Osteocyte (in vitro differentiated cells): Measurements from ENCODE around the gene ILRUN. TPM values are rescaled to one million over a fixed set of nuclear protein-coding genes. Genes with fewer than 3 reads are reported as not detected.

Source experiments
- DNase-seq: peaks from one replicate; pipeline ENCODE4 v3.0.0; 2021; ENCODE audit warnings: mixed read lengths; ENCODE audit not compliant: unreplicated experiment; ENCODE audit errors: extremely low spot score
- H3K27ac Mint-ChIP-seq: one replicate; pipeline ENCODE4 v1.8.0; 2021; ENCODE audit warnings: mild to moderate bottlenecking, mixed read lengths; ENCODE audit not compliant: unreplicated experiment
- H3K27me3 Mint-ChIP-seq: one replicate; pipeline ENCODE4 v1.8.0; 2021; ENCODE audit warnings: mixed read lengths; ENCODE audit not compliant: unreplicated experiment
- H3K36me3 Mint-ChIP-seq: one replicate; pipeline ENCODE4 v1.8.0; 2021; ENCODE audit warnings: mixed read lengths; ENCODE audit not compliant: unreplicated experiment
- H3K4me1 Mint-ChIP-seq: one replicate; pipeline ENCODE4 v1.8.0; 2021; ENCODE audit warnings: mixed read lengths; ENCODE audit not compliant: unreplicated experiment
- H3K4me3 Mint-ChIP-seq: one replicate; pipeline ENCODE4 v1.8.0; 2021; ENCODE audit warnings: mild to moderate bottlenecking, moderate library complexity, mixed read lengths; ENCODE audit not compliant: unreplicated experiment
- H3K9me3 Mint-ChIP-seq: one replicate; pipeline ENCODE4 v1.8.0; 2021; ENCODE audit warnings: mixed read lengths; ENCODE audit not compliant: unreplicated experiment
- total RNA-seq: library from RNA; stranded (reverse); gene quantifications from 2 replicates; pipeline ENCODE4 v1.2.1, GENCODE V29; 2021
- TF ChIP-seq, protein P1 (sequence below): fragments of 200-600 bp; sonication (generic); IDR thresholded peaks from 2 replicates; pipeline ENCODE4 v1.5.0; 2021; ENCODE audit warnings: antibody characterized with exemption, mild to moderate bottlenecking, moderate library complexity

The ILRUN gene
- total RNA-seq, 1 donor from 2014 or later, result 50.2 TPM

DNA sequence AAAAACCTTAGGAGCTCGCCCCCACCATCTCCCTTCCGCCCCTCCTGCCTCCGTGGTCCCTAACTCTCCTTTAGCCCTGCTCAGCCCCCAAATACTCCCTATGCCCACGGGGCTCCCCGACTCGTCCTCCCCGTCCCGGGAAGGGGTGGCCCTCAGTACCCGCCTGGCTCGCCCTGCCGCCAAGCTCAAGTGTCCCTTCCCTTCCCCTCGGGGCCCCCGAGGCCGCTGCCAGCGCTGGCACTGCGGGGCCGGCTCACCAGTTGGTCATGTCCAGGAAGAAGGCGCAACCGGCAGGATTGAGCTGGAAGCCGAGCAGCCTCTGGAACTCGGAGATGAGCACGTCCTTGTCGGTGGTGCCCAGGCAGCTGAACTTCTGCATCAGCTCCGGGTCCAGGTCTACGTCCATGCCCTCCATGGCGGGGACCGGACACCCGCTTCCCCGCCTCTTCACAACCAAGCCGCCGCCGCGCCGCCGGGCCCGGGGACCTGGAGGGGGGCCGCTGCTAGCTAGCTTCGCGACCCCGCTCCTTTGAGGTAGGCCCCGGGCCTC is 303 bp downstream of the ILRUN start:
- DNase-seq, result peak; percentile 88
- H3K27me3 Mint-ChIP-seq, result no peaks in the 10 kb centered on the region
- H3K4me1 Mint-ChIP-seq, result peaks cover 30% of the 10 kb centered on the region
- no peaks in the 10 kb centered on the region for H3K36me3 Mint-ChIP-seq
- TF ChIP-seq, protein P1, sequence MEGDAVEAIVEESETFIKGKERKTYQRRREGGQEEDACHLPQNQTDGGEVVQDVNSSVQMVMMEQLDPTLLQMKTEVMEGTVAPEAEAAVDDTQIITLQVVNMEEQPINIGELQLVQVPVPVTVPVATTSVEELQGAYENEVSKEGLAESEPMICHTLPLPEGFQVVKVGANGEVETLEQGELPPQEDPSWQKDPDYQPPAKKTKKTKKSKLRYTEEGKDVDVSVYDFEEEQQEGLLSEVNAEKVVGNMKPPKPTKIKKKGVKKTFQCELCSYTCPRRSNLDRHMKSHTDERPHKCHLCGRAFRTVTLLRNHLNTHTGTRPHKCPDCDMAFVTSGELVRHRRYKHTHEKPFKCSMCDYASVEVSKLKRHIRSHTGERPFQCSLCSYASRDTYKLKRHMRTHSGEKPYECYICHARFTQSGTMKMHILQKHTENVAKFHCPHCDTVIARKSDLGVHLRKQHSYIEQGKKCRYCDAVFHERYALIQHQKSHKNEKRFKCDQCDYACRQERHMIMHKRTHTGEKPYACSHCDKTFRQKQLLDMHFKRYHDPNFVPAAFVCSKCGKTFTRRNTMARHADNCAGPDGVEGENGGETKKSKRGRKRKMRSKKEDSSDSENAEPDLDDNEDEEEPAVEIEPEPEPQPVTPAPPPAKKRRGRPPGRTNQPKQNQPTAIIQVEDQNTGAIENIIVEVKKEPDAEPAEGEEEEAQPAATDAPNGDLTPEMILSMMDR, result no peak
- peak overlapping the region; percentile 81 for H3K27ac Mint-ChIP-seq
- H3K9me3 Mint-ChIP-seq, result no peaks in the 10 kb centered on the region
- peak overlapping the region; percentile 97 for H3K4me3 Mint-ChIP-seq

GRCh38 chr6:34695729-34696188 is 808 bp downstream of the ILRUN start:
- TF ChIP-seq, protein P1, result no peak
- Mint-ChIP-seq H3K9me3 (no peaks in the 10 kb centered on the region), H3K4me1 (peaks cover 30% of the 10 kb centered on the region), H3K4me3 (peak overlapping the region; percentile 97), H3K27me3 (no peaks in the 10 kb centered on the region), H3K27ac (peak overlapping the region; percentile 81), H3K36me3 (no peaks in the 10 kb centered on the region)
- no peak for DNase-seq

DNA sequence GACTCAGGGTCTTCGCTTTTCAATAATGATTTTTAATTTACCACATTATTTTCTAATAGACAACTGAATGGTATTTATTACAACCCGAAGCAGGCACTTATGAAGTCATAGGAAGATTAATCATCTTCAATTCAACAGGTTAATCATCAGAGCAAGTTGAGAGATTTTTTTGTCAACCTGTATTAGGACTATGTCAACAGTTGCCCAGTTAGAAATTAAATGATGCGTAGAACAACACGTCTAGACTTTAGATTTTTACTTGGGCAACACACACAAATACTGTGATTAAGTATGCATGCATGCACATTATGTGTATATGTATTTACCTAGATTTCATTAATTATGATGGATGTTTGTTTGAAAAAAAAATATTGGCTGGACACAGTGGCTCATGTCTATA is 4.3 kb downstream of the ILRUN start:
- DNase-seq, result no peak
- peaks cover 2% of the 10 kb centered on the region for H3K36me3 Mint-ChIP-seq
- H3K27ac Mint-ChIP-seq, result no peak overlapping the region
- H3K27me3 Mint-ChIP-seq, result no peaks in the 10 kb centered on the region
- TF ChIP-seq, protein P1, result no peak
- no peak overlapping the region for H3K4me3 Mint-ChIP-seq
- peaks cover 39% of the 10 kb centered on the region for H3K4me1 Mint-ChIP-seq
- H3K9me3 Mint-ChIP-seq, result no peaks in the 10 kb centered on the region

GRCh38 chr6:34689742-34690141 is 6.8 kb downstream of the ILRUN start:
- TF ChIP-seq, protein P1, result no peak
- Mint-ChIP-seq H3K36me3 (peaks cover 4% of the 10 kb centered on the region), H3K4me1 (peaks cover 21% of the 10 kb centered on the region), H3K27me3 (no peaks in the 10 kb centered on the region), H3K9me3 (no peaks in the 10 kb centered on the region), H3K27ac (no peak overlapping the region), H3K4me3 (no peak overlapping the region)
- no peak for DNase-seq

GRCh38 chr6:34688956-34689355 is 7.6 kb downstream of the ILRUN start:
- no peak for DNase-seq
- Mint-ChIP-seq H3K9me3 (no peaks in the 10 kb centered on the region), H3K27me3 (no peaks in the 10 kb centered on the region), H3K36me3 (peaks cover 4% of the 10 kb centered on the region), H3K27ac (no peak overlapping the region), H3K4me3 (no peak overlapping the region), H3K4me1 (peaks cover 13% of the 10 kb centered on the region)
- TF ChIP-seq, protein P1, result no peak
